Motor neuron (in vitro differentiated cells): ENCODE results near the gene PRR20C. TPM values are rescaled to one million over a fixed set of nuclear protein-coding genes. Genes with fewer than 3 reads are reported as not detected.
"Not testable (repeated sequence)": the region's sequence is repeated elsewhere in the genome, so short reads cannot be mapped to it uniquely, and the experiment has no call there.

Experiments used
- ATAC-seq, 8 experiments: fragments of 200-7000 bp; cut with Tn5 transposase; replicated peaks in 6 of 8; 2 replicates each; pipeline ENCODE4 v1.8.0; 2021; ENCODE audit warnings: mild to moderate bottlenecking in 8 of 8, moderate library complexity in 8 of 8
- H3K27ac ChIP-seq, 2 donors: fragments of 250-450 bp; sonication (Bioruptor Pico); 2 replicates each; pipeline ENCODE4 v1.9.0; 2021; ENCODE audit warnings: antibody characterized with exemption in 2 of 2, mild to moderate bottlenecking in 2 of 2, moderate library complexity in 1 of 2
- H3K4me1 ChIP-seq, 2 donors: fragments of 250-450 bp; sonication (Bioruptor Pico); replicated peaks in 1 of 2; 2 replicates each; pipeline ENCODE4 v1.6.1; 2021; ENCODE audit warnings: antibody characterized with exemption in 2 of 2, mild to moderate bottlenecking in 2 of 2, moderate library complexity in 1 of 2
- H3K4me3 ChIP-seq, 5 donors: fragments of 250-450 bp; sonication (Bioruptor Pico); 2 replicates each; pipeline ENCODE4 v1.9.0; 2021; ENCODE audit warnings: antibody characterized with exemption in 5 of 5, mild to moderate bottlenecking in 5 of 5, moderate library complexity in 4 of 5
- WGBS, 10 experiments: fragments of 450-650 bp; shearing (Covaris generic); methylation state at CpG; one replicate each; pipeline ENCODE4 v1.0.0; 2022; 5-methylcytosine and 5-hydroxymethylcytosine counted together
- in situ Hi-C, 9 experiments: fragments of 400-800 bp; cut with MboI; loops; one replicate each; pipeline ENCODE4 v1.15.0; 2021; ENCODE audit warnings: low sequenced_read_pairs in 9 of 9, low pct_unique_long_range_greater_than_20kb in 2 of 9; ENCODE audit not compliant: unreplicated experiment in 9 of 9
- total RNA-seq, 8 experiments: library from RNA; unstranded; fragments of 300-600 nt; gene quantifications; 2 replicates each; pipeline versions ENCODE4 v1.2.3 to v1.2.4, GENCODE V29; 2022

The PRR20C gene
- total RNA-seq, result 1 to 10 TPM in 1 of 8 experiments, under 1 TPM in 5, not detected in 2; 0.16 to 1.3 (median 0.39) TPM

DNA sequence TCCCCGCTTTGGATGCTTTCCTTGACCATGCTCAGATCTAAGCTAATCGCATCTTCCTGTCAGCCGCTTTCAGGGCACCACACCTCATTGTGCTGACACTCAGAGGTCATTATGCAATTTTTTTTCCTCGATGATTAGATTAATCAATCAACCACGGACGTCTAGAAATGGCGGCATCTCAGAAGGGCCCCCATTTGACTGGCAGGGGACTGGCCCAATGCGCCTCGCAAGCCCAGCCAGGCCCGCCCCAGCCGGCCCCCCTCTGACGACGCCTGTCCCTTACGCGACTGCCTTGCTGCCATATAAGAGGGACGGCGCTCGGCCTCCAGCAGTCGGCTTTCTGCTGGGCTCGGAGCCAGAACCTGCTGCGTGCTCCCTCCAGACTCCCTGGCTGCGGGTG, at the start of gene PRR20C:
PRR20C (plus strand) TSS at position 301 of the 400 bp plus-strand sequence. CDS start 387 bp downstream, outside the sequence.
- ATAC-seq, H3K27ac ChIP-seq, H3K4me3 ChIP-seq, in situ Hi-C loops, H3K4me1 ChIP-seq: not testable (repeated sequence)
- no CpG with 5 or more reads among the region's 22 CpGs for WGBS, 10 experiments

DNA sequence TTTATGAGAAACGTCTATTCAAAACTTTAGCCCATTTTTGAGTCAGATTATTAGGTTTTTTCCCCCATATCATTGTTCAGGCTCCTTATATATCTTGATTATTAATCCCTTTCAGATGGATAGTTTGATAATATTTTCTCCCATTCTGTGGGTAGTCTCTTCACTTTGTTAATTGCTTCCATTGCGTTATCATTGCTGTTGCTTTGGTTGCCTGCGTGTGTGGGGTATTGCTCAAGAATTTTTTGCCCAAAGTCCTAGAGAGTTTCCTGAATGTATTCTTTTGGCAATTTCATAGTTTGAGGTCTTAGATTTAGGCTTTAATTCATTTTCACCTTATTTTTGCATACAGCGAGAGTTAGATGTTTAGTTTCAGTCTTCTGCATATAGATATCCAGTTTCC, 38.9 kb upstream of the PRR20C start:
- Histone ChIP-seq H3K27ac (no peak overlapping the region), H3K4me3 (no peak overlapping the region), H3K4me1 (no peaks in the 10 kb centered on the region)
- WGBS, 10 experiments, result 2 to 100% (median 89%) methylated on average over 1 to 4 of the region's 4 CpGs; no CpG with 5 or more reads in 1 of the 10 experiments
- no peak for ATAC-seq
- in situ Hi-C loops, result no loop called here

DNA sequence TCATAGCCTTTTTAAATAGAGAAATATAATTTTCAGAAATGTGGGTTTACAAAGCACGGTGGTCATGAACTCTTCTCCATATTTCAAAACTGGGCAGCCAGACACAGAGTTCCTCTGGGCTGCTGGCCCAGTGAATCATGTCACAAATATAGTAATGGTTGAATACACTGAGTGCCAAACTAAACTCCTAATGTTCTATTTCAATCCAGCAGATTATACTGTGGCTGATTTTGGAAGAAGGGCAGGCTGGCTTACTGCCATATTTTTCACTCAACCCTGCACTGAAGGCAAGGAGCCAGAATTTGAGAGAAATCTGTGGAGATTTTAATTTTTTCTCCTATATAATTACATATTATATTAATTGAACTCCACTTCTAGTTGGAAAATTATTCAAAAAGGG, 30.2 kb upstream of the PRR20C start:
- no peak overlapping the region for H3K4me3 ChIP-seq
- WGBS, 10 experiments, result 0 to 100% (median 88%) methylated on average over 1 of the region's 1 CpG; no CpG with 5 or more reads in 5 of the 10 experiments
- in situ Hi-C loops, result no loop called here

DNA sequence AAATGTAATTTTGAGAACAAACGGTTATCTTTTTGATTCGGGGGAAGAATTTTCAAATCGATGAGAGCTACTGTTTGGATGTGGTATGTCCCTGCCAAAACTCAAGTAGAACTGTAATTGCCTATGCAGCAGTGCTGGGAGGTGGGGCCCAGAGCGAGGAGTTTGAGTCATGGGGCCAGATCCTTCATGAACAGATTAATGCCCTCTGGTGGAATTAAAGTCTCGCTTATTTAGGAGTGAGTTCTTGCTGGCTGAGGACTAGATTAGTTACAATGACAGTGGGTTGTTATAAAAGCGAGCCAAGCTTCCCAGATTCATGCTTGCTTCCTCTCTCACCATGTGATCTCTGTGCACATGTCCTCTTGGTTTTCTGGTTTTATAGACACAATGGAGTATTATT, 25.0 kb upstream of the PRR20C start:
- no peak overlapping the region for H3K4me3 ChIP-seq
- WGBS, 10 experiments, result 7 to 100% (median 83%) methylated on average over 1 to 6 of the region's 6 CpGs
- in situ Hi-C loops, result no loop called here
- ATAC-seq, result no peak
- H3K4me1 ChIP-seq, result no peaks in the 10 kb centered on the region
- no peak overlapping the region for H3K27ac ChIP-seq

More for the DNA sequence above, 30.2 kb upstream of the PRR20C start:
- Histone ChIP-seq H3K4me1 (no peaks in the 10 kb centered on the region), H3K27ac (no peak overlapping the region)
- no peak for ATAC-seq

DNA sequence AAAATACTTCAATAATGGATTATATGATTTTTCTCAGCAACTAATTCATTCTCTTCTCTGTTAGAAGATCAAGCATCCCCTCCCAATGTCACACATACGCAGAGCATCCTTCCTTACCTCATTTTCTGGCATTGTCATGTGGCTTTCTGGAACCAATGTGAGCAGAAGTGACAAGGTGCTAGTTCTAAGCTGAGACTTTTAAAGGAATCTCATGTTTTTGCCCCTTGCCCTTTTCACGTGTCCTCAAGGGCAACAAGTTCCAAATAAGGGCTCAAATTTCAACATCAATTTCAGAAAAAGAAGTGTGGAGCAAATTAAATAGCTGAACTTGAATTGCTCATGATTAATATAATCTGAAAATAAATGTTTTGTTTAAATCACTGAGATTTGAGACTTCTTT, 17.8 kb upstream of the PRR20C start:
- WGBS, 10 experiments, result 0 to 100% (median 38%) methylated on average over 1 to 2 of the region's 2 CpGs; no CpG with 5 or more reads in 1 of the 10 experiments
- in situ Hi-C loops, result no loop called here

DNA sequence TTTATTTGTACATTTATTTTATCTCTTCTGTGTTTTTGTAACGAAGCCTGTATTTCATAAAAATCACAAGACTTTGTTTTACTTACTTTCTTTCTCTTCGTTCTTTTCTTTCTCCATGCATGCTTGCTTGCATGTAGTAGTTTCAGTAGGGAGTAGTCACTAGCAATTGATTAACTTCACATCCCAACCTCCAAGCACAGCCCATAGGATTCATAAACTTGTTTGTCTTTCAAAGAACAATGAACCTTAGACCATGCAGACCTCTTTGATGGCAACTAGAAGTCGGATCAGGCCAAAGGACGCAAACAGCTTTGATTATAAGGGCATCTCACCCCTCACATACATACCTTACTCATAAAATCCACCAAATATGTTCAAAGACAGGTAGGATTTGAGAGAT, 16.3 kb upstream of the PRR20C start:
- in situ Hi-C loops, result no loop called here
- H3K27ac ChIP-seq, result no peak overlapping the region
- no peaks in the 10 kb centered on the region for H3K4me1 ChIP-seq
- 5 to 82% (median 60%) methylated on average over 1 to 4 of the region's 4 CpGs for WGBS, 10 experiments
- no peak for ATAC-seq
- H3K4me3 ChIP-seq, result no peak overlapping the region

More for the DNA sequence above, 17.8 kb upstream of the PRR20C start:
- no peak for ATAC-seq
- no peak overlapping the region for H3K4me3 ChIP-seq
- H3K27ac ChIP-seq, result no peak overlapping the region
- H3K4me1 ChIP-seq, result no peaks in the 10 kb centered on the region

DNA sequence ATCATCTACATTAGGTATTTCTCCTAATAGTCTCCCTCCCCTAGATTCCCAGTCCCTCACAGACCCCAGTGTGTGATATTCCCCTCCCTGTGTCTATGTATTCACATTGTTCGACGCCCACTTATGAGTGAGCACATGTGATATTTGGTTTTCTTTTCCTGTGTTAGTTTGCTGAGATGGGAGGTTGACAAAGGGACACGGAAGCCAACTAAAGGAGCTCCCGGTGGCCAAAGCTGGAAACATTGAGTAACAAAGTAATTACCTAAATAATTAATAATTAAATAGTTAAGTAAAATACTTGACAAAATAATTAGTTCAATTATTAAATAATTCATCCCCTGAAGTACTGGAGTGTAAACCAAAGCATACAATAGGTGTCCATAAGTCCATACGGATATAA, 14.9 kb upstream of the PRR20C start:
- ATAC-seq, result no peak

DNA sequence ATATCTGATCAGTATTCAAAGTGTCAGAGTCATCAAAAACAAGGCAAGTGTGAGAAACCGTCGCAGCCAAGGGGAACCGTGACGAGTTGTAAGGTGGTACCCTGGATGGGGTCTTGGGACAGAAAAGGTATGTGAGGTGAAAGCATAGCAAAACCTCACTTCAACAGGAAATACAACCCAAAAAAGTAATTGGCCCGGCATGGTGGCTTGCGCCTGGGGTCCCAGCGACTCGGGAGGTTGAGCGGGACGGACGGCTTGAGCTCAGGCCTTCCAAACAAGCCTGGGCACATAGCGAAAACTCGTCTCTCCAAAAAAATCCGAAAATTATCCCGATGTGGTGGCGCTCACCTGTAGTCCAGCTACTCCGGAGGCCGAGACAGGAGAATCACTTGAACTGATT, 14.1 kb upstream of the PRR20C start:
- no CpG with 5 or more reads among the region's 18 CpGs for WGBS, 10 experiments
- H3K4me3 ChIP-seq, in situ Hi-C loops, H3K4me1 ChIP-seq, ATAC-seq, H3K27ac ChIP-seq: not testable (repeated sequence)

More for the DNA sequence above, 14.9 kb upstream of the PRR20C start:
- WGBS, 10 experiments, result 0 to 100% (median 100%) methylated on average over 1 to 4 of the region's 5 CpGs; no CpG with 5 or more reads in 5 of the 10 experiments
- no peak overlapping the region for H3K4me3 ChIP-seq
- in situ Hi-C loops, result no loop called here
- no peaks in the 10 kb centered on the region for H3K4me1 ChIP-seq
- H3K27ac ChIP-seq, result no peak overlapping the region

DNA sequence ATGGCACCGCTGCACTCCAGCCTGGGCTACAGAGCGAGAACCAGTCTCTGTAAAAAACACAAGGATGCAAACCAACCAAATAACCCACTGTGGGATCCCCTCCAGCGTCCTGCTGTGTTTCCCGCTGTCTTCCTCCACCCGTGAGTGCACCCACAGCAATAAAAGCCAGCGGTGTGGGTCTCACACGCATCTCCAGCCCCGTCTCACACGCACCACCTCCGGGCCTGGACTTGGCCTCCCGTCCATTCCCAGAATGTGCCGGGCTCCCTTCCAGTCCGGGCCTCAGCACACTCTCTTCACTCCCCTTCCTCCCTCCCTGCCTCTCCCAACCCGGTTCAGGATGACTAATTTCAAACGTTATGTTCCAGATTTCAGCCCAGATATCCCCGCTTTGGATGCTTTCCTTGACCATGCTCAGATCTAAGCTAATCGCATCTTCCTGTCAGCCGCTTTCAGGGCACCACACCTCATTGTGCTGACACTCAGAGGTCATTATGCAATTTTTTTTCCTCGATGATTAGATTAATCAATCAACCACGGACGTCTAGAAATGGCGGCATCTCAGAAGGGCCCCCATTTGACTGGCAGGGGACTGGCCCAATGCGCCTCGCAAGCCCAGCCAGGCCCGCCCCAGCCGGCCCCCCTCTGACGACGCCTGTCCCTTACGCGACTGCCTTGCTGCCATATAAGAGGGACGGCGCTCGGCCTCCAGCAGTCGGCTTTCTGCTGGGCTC, 13.5 kb upstream of the PRR20C start, which contains the start of gene PRR20A:
PRR20A (plus strand) TSS at position 684 of the 734 bp plus-strand sequence. CDS start 387 bp downstream, outside the sequence.
- H3K4me3 ChIP-seq, in situ Hi-C loops, ATAC-seq, H3K27ac ChIP-seq, H3K4me1 ChIP-seq: not testable (repeated sequence)
- no CpG with 5 or more reads among the region's 34 CpGs for WGBS, 10 experiments

DNA sequence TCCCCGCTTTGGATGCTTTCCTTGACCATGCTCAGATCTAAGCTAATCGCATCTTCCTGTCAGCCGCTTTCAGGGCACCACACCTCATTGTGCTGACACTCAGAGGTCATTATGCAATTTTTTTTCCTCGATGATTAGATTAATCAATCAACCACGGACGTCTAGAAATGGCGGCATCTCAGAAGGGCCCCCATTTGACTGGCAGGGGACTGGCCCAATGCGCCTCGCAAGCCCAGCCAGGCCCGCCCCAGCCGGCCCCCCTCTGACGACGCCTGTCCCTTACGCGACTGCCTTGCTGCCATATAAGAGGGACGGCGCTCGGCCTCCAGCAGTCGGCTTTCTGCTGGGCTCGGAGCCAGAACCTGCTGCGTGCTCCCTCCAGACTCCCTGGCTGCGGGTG, 6.7 kb upstream of the PRR20C start, which contains the start of gene PRR20B:
PRR20B (plus strand) TSS at position 301 of the 400 bp plus-strand sequence. CDS start 387 bp downstream, outside the sequence.
- no CpG with 5 or more reads among the region's 22 CpGs for WGBS, 10 experiments
- in situ Hi-C loops, H3K4me3 ChIP-seq, H3K4me1 ChIP-seq, ATAC-seq, H3K27ac ChIP-seq: not testable (repeated sequence)

DNA sequence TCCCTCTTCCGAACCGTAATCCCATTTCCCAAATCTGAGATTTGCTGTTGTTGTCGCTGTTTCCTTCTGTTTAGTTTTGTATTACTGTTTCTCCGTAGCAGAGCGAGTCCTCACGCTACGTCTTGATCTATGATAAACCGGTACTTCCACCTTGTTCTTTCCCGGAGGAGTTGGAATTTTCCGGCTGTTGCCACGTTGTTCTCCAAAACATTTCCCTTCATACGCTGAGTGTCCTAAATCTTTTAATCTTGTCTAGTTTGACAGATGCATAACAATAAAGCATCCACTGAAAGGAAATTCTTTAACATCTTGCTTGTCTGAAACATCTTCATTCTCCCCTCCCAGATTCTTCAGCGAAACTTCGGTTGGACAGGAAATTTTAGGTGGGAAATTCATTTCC, 5.8 kb upstream of the PRR20C start:
- in situ Hi-C loops, H3K4me1 ChIP-seq, H3K4me3 ChIP-seq, ATAC-seq, H3K27ac ChIP-seq: not testable (repeated sequence)
- WGBS, 10 experiments, result no CpG with 5 or more reads among the region's 14 CpGs

DNA sequence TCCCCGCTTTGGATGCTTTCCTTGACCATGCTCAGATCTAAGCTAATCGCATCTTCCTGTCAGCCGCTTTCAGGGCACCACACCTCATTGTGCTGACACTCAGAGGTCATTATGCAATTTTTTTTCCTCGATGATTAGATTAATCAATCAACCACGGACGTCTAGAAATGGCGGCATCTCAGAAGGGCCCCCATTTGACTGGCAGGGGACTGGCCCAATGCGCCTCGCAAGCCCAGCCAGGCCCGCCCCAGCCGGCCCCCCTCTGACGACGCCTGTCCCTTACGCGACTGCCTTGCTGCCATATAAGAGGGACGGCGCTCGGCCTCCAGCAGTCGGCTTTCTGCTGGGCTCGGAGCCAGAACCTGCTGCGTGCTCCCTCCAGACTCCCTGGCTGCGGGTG, 6.5 kb downstream of the PRR20C start, which contains the start of gene PRR20D:
PRR20D (plus strand) TSS at position 301 of the 400 bp plus-strand sequence. CDS start 387 bp downstream, outside the sequence.
- H3K27ac ChIP-seq, in situ Hi-C loops, H3K4me3 ChIP-seq, ATAC-seq, H3K4me1 ChIP-seq: not testable (repeated sequence)
- WGBS, 10 experiments, result no CpG with 5 or more reads among the region's 22 CpGs

DNA sequence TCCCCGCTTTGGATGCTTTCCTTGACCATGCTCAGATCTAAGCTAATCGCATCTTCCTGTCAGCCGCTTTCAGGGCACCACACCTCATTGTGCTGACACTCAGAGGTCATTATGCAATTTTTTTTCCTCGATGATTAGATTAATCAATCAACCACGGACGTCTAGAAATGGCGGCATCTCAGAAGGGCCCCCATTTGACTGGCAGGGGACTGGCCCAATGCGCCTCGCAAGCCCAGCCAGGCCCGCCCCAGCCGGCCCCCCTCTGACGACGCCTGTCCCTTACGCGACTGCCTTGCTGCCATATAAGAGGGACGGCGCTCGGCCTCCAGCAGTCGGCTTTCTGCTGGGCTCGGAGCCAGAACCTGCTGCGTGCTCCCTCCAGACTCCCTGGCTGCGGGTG, 13.0 kb downstream of the PRR20C start, which contains the start of gene PRR20E:
PRR20E (plus strand) TSS at position 301 of the 400 bp plus-strand sequence. CDS start 387 bp downstream, outside the sequence.
- ATAC-seq, in situ Hi-C loops, H3K4me1 ChIP-seq, H3K27ac ChIP-seq, H3K4me3 ChIP-seq: not testable (repeated sequence)
- WGBS, 10 experiments, result no CpG with 5 or more reads among the region's 22 CpGs
